ENCODE data around the gene NUP214.
A peak's percentile ranks its signal among the peaks of the same experiment; 100 is the strongest.
"Not testable (repeated sequence)": the region's sequence is repeated elsewhere in the genome, so short reads cannot be mapped to it uniquely, and the experiment has no call there.

NUP214 gene

GRCh38 chr9:131167146-131167692, 41.8 kb downstream of the NUP214 start:
- no peak for DNase-seq

- no peak for DNase-seq
Measured at GRCh38 chr9:131167936-131168335, 42.5 kb downstream of the NUP214 start.

DNA sequence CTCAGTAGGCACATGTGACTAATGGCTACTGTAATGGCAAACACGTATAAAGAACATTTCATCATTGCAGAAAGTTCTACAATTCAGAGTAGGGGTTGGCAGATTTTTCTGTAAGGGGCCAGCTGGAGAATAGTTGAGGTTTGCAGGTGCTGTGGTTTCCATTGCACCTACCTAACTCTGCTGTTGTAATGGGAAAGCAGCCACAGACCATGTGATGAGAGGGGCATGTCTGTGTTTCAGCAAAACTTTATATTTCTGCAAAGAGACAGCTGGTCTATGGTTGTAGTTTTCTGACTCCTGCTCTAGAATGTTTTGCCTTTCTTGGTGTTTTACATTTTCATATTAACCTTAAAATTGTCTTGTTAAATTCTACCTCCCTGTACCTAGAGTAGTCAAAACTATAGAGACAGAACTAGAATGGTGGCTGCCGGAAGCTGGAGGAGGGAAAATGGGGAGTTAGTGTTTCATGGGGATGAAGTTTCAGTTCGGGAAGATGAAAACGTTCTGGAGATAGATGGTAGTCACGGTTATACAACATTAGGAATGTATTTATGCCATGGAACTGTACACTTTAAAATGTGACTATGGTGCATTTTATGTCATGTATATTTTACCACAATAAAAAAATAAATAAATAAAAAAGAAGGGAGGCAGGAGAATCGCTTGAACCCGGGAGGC, 44.3 kb downstream of the NUP214 start:
- no peak for DNase-seq

- no peak for DNase-seq
Measured at GRCh38 chr9:131173995-131174394, 48.6 kb downstream of the NUP214 start.

- peak; percentile 3 for DNase-seq
Measured at GRCh38 chr9:131174681-131175239, 49.4 kb downstream of the NUP214 start.

DNA sequence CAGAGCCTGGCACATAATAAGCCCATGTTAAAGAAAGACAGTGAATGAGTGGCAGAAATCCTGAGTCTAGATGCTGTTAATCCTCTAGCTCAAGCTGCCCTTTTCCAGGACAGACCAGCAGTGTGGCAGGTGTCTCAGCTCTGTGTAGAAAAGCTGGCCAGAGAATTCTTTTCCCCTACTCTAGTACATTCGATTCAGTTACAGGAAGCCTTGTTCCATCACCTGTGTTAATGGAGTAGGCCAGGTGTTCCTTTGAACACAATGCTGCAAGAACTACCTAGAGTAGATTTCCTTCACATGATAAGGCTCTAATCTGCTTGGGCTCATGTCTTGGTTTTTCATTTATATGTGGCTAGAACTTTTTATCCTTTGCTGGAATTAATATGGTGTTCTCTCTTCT, 52.5 kb downstream of the NUP214 start:
- no peak for DNase-seq

GRCh38 chr9:131178382-131178781, 53.0 kb downstream of the NUP214 start:
- DNase-seq: peak; percentile 71

GRCh38 chr9:131178926-131179325, 53.5 kb downstream of the NUP214 start:
- no peak for DNase-seq

DNA sequence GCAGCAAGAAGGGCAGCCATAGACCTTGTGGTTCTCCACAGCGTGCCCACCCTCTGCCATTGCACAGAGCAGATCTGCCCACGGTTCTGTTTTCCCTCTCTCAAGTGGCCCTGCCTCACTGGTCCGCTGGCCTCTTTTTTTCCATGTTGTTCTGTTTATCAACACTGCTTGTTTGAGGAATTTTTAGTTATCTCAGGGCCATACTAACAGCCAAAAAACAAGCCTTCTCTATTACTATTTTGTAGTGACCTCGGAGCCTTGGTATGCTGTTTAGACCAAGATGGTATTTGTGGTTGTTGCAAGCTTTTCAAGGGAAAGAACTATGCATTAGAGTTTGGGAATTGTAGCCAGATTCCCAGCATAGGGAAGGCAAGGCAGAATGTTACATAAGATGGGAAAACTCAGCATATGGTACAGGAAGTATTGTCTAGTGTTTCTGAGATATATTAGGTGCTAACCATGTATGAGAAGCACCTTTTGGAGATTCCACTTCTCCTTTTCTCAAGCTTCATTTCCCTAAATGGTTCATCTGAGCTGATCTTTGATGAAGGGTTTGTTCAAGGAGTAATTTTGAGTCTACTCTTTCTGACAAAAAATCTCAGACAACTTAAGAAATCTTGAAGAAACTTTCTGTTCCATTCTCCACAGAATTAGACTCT, 54.3 kb downstream of the NUP214 start:
- no peak for DNase-seq

DNA sequence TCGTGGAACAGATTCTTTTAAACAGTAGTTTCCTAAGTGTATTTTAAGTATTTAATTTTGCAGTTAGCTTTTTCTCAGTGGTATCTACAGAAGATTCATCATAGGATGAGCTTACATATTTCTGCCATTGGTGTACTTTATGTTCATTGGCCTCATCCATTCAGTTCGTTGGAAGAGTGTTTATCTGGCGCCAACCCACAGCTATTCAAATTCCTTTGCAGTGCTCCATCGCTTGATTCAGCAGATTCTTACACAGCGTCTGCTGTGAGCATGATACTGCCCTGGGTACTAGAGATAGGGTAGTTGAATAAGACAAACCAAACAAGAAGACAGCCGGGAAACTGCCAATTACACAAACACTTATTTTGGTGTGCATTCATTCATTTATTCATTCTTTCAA, 55.1 kb downstream of the NUP214 start:
- no peak for DNase-seq

- DNase-seq: no peak
Measured at GRCh38 chr9:131181091-131181681, 55.8 kb downstream of the NUP214 start.

GRCh38 chr9:131185924-131186323, 60.5 kb downstream of the NUP214 start:
- no peak for DNase-seq

- no peak for DNase-seq
Measured at GRCh38 chr9:131186622-131187021, 61.2 kb downstream of the NUP214 start.

- no peak for DNase-seq
Measured at GRCh38 chr9:131187957-131188356, 62.6 kb downstream of the NUP214 start.

GRCh38 chr9:131188976-131189375, 63.6 kb downstream of the NUP214 start:
- no peak for DNase-seq

DNA sequence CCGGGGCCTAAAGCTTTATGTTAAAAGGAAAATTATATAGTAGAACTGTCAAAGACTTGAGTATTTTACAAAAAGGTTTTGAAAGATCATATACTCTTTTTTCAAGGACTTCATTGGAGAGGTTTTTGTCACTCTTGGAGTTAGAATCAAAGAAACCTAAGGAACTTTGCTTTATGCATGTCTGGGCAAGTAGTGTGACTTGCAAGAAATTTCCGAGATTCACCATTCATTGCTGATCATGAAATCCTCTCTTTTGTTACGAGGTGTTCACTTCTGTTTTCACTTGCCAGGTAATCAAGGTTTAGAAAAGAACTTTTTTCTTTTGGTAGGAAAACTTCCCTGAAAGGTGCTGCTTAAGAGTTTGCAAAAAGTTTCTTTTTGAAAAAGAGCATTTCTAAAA, 64.8 kb downstream of the NUP214 start:
- DNase-seq: no peak

DNA sequence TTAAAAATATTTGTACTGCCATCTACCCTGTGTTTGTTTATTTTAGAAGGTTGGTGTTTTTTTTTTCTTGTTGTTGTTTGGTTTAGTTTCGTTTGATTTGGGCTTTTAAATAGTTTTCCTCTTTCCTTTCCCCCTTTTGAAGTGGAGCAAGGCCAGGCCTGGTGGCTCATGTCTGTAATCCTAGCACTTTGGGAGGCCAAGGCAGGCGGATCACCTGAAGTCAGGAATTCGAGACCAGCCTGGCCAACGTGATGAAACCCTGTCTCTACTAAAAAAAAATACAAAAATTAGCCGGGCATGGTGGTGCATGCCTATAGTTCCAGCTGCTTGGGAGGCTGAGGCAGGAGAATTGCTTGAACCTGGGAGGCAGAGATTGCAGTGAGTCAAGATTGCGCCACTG, 65.6 kb downstream of the NUP214 start:
- not testable (repeated sequence) for DNase-seq

DNA sequence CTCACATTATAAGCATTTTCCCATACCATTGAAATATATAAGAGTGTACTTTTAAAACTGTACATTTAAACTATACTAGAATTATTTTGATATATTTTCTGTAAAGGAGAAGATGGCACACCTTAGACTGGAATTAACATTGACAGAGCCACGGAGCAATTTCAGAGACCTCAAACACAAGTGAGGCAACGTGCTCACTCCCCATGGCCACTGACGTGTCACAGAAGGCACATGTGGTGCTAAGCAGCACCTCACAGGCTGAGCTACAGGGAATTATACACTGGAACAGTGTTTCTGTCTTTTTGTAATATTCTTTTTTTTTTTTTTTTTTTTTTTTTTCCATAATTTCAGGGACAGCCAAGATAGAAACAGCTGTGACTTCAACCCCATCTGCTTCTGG, 66.5 kb downstream of the NUP214 start:
- no peak for DNase-seq

DNA sequence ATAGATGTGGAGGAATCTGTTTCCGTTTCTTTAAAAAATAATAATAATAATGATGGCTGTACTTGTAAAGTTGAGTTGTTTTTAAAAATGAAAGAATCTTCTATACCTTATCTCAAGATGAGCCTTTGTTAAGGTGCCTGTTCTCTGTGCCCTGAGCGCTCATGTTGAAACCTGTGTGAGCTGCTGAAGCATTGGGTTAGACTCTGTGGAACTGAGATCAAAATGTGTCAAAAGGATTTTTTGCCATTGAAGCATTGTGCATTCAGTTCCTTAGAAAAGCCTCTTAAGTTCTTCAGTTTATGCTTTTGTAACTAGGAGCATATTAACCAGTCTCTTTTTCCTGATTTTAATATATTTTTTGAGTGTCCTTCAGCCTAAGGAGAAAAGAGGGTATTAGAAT, 67.7 kb downstream of the NUP214 start:
- no peak for DNase-seq

DNA sequence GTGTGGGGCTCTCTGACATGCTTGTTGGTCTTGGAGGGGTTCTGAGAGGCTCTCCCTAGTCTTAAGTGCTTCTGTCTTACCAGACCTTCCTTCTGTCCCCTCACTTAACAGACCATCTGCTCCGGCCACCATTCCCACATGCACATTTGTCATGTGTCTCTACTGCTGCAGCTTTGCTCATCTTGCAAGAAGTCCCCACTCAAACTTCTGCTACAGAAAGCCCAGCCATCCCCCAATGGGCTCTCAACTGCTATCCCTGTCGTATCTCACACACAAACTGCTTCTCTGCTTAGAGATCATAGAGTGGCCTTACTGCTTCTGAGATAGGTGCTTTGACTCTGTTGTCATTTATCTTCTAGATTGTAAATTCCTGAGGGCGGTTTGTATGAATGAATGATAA, 69.4 kb downstream of the NUP214 start:
- DNase-seq: no peak

- no peak for DNase-seq
Measured at GRCh38 chr9:131197160-131197911, 72.0 kb downstream of the NUP214 start.

- DNase-seq: no peak
Measured at GRCh38 chr9:131198041-131198715, 72.8 kb downstream of the NUP214 start.

Measured in stimulated activated CD4-positive, alpha-beta T cell treated with anti-CD3 and anti-CD28 coated beads, Interleukin-1b, Interleukin-23, amount 100 ng/mL, for 48 hours (primary cell).